Measurements from ENCODE around the gene DIP2C.

DNA sequence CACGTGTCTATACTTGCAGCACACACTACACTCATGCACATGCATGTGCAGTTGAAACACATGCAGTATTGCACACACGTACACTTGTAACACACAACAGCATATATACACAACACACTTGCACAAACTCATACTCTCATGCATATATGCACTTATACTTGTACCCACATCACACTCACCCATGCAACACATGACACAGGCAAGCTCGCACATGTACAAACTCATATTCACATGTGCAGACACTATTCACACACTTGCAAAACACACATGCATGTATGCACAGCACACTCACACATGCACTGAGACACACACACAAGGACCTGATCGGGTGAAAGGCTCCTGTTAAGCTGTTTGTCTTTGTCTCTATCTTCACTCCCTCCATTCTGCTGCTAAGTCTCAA lies 384.4 kb downstream of the DIP2C start:
- no peak for TF ChIP-seq EZH2 (IDR thresholded peaks at IDR 0.05; ENCODE audit: borderline replicate concordance, insufficient read depth, low read depth, low read length, poor library complexity, severe bottlenecking)
- TF ChIP-seq, protein P1, sequence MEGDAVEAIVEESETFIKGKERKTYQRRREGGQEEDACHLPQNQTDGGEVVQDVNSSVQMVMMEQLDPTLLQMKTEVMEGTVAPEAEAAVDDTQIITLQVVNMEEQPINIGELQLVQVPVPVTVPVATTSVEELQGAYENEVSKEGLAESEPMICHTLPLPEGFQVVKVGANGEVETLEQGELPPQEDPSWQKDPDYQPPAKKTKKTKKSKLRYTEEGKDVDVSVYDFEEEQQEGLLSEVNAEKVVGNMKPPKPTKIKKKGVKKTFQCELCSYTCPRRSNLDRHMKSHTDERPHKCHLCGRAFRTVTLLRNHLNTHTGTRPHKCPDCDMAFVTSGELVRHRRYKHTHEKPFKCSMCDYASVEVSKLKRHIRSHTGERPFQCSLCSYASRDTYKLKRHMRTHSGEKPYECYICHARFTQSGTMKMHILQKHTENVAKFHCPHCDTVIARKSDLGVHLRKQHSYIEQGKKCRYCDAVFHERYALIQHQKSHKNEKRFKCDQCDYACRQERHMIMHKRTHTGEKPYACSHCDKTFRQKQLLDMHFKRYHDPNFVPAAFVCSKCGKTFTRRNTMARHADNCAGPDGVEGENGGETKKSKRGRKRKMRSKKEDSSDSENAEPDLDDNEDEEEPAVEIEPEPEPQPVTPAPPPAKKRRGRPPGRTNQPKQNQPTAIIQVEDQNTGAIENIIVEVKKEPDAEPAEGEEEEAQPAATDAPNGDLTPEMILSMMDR (IDR thresholded peaks at IDR 0.05) = no peak
